ENCODE results near the gene RALGPS1.
"Not testable (repeated sequence)": the region's sequence is repeated elsewhere in the genome, so short reads cannot be mapped to it uniquely, and the experiment has no call there.

Gene RALGPS1

DNA sequence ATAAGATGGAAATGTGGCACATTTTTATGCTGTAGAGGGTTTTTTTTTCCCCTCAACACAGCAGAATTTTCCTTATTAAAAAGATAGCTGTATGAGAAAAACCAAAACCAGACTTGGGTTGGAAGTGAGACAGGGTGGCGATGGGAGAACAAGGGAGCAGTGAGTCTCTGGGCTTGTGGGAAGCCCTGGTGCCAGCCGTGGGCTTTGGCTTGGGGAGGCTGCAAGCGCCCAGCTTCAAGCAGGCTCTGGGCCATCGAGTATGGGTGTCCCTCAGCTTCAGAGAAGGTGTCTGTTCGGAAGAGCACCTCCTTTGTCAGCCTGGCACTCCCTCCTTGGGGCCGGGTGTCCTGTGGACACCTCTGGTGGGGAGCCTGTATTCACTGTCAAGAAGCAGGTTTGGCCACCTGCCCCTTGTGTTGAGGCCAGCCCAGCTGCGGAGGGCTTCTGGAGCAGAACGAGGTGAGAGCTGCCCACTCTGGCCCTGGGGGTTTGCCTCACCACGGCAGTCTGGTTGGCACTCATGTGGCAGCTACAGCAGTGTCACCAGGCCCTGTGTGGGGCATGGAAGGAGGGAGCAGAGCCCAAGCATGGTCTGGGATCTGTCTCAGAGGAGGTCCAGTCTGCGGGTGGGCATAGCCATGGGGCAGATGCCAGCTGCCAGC lies 245.5 kb downstream of the RALGPS1 start:
- DNase-seq: no peak

- DNase-seq: no peak
These were observed 246.6 kb downstream of the RALGPS1 start for GRCh38 chr9:127161081-127161624.

DNA sequence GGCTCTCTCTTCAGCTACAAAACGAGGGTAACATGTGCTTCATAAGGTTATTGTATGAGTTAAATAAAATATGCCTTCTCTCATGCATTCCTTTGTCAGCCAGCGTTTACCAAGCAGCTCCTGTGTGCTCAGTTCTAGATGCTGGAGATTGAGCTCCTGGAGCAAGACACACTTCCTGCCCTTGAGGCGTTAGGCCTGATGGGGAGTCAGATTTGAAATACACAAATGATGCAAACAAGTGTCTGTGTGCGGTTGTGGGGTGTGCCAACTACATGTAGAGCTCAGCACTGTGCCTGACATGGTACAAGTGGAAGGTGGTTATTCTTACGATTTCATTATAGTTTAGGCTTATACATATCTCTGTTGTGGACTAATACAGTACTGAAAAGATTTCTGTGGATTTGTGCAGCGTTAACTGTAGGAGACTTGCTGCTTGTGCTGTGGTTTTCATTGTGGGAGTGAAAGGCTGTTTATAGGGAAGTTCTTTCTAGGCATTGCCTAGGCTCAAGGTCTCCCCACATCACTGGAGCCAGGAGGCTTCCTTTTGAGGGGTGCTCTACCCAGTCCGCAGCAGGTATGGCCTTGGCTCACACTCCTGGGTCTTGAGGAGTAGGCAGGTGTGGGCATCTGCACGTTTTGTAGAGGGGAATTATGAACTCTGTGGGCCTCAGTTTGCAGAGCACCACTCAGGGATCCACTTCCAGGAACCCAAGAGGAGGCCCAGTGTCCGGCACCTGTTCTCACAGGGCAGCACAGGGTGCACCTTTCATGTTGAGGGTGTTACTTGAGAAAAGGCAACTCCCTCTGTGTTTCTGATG lies 247.7 kb downstream of the RALGPS1 start:
- DNase-seq: no peak

GRCh38 chr9:127162864-127163365 lies 248.3 kb downstream of the RALGPS1 start:
- DNase-seq: no peak

- DNase-seq: peak; percentile 70
These were observed 248.8 kb downstream of the RALGPS1 start for GRCh38 chr9:127163409-127163808.

DNA sequence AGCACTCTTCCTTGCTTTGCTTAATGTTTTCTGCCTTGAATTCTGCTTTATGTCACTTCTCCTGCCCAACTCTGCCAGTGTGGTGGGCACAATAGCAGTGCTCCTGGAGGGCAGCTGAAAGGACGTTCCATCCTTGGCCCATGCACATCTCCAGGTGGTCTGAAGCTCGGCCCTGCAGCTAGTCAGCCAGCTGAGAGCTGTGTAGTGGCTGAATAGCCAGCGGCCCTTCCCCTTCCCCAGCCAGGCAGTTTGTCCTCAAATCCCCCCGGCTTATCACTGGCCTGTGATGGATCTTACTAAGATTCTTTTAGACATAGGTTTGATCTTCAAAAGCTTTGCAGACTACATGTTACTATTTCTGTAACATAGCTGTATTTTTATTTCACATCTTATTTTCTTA lies 250.5 kb downstream of the RALGPS1 start:
- no peak for DNase-seq

DNA sequence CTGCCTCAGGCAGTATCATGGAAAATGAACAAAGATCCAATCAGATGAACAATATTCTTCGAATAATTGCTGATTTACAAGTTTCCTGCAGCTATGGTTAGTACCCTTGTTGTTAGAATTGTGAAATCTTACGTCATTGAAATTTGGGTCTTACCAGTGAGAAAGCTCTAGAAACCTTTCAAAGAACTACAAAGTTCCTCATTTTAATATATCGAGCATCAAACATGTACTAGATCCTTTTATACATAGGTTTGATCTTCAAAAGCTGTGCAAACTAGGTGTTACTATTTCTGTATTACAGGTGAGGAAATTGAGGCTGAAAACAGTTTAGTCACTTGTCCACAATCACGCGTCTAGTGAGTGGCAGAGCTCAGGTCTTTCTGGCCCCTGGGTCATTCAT lies 251.5 kb downstream of the RALGPS1 start:
- no peak for DNase-seq

GRCh38 chr9:127166651-127167524 lies 252.3 kb downstream of the RALGPS1 start:
- no peak for DNase-seq

GRCh38 chr9:127167560-127168326 lies 253.2 kb downstream of the RALGPS1 start:
- DNase-seq: no peak

DNA sequence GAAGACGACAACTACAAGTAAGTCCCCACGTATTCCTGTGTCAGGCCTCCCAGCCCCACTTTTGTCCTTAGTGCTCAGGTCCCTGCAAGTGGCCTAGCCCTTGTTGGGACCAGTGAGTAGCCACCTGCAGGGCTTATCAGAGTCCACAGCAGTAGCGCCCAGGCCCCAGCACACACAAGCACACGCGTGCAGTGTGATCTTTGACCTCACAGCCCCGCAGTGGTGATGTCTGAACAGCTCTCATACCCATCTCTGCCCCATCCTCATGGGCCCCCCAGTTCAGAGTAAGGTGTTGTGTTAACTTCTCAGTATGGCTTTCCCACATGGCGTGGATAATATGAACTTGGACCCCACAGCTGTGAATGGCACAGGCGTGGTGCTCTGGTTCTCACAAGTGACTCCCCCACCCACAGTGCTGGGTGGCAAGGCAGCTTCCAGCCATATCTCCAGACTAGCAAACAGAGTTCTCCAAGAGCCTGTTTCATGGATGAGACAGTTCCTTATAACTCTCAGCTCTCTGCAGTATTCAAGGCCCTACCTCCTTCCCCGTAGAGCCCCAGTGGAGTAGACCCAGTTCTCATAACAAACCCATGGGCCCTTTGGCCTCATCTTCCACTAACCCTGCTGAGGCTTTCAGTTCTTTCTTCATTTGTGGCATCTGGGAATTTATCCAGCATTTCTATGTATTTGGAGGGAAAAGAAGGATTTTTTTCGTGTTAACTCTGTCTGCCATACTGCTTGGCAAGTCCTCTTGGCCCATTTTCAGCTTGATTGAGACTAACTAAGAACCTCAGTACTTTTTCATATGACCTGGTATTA lies 254.4 kb downstream of the RALGPS1 start:
- no peak for DNase-seq

GRCh38 chr9:127169575-127169883 lies 254.9 kb downstream of the RALGPS1 start:
- DNase-seq: no peak

GRCh38 chr9:127170103-127170502 lies 255.5 kb downstream of the RALGPS1 start:
- DNase-seq: no peak

DNA sequence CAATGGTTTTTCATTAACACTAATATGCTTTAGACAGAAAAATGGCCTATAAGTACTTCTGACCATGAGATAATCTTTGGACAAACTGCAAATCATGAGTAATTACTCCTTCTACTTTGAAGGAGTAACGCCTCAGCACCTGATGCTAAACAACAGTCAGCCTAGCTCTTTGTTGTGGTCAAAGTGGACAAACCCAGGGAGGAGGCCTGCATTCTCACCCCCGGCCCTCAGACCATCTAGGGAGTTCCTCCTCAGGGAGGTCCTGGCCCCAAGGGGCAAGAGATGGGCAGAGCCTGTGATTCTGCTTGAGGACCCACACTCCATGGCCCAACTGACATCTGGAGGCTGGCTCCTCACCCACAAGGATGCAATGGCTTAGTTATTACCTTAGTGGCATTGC lies 256.1 kb downstream of the RALGPS1 start:
- no peak for DNase-seq

- not testable (repeated sequence) for DNase-seq
These were observed 256.8 kb downstream of the RALGPS1 start for GRCh38 chr9:127171348-127171747.

DNA sequence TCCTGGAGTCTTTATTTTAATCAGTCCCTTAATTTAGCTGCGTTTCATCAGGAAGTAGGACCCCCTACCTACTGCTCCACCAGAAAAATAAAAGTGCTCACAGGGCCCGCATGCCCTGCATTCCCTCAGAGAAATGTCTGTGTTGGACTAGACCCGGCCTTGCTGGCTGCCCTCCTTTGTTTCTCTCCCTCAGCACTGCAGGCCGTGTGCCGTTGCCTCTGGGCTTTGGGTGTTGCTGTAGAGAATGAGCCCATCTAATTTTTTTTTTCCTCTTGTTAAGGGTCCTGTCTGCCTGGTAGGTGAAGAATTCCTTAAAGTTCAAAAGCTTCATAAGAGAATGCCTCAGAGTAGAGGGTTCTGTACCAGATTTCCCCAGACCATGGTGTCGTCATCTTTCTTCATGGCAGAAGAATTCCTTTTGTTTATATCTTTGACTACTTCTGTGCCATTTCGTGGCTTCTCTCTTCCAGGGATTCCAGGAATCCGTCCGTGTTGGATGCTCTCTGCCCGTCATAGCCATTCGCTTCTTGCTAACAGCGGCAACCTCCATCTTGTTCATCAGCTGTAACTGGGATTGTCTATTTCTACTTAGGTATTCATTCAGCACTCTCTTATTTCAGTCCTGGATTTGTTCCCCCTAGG lies 257.6 kb downstream of the RALGPS1 start:
- no peak for DNase-seq

DNA sequence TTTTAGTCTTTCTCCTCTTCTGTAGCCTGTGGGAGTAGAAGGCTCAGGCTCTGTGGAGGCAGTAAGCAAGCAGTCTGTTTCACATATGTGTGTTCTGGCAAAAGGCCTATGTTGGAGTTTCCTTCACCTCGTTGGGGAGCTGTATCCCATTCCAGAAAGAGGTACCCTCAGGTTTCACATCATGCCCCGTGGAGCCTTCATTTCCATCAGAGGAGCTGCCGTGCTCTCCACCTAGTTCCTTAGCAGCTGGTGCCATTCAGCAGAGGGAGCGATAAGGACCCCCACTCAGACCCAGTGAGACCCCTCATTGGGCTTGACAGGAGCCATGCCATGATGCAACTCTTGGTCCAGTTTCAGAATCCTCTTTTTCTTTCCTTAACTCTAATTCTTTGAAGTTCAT lies 258.5 kb downstream of the RALGPS1 start:
- DNase-seq: no peak

- DNase-seq: no peak
These were observed 260.1 kb downstream of the RALGPS1 start for GRCh38 chr9:127174386-127175318.

- DNase-seq: no peak
These were observed 260.7 kb downstream of the RALGPS1 start for GRCh38 chr9:127175319-127175715.

DNA sequence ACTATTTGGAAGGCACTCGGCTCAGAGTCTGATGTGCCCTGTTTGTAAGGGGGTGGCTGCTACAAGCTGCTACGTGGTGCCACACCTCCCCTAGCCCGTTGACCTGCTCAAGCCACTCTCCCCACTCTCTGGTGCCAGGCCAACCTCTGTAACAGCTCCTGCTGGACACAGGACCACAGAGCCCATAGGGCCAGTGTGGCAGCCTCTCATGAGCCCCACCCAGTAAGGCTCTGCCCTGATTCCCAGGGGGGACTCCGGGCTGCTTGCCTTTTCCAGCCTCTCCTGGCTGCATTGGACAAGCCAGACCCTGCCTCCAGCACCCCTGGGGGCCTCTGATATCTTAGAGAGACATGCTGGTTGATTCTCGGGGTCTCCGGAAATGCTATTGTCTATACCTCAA lies 261.2 kb downstream of the RALGPS1 start:
- DNase-seq: no peak
